DMS153 treated with DMSO at 0.1 percent for 48 hours (cell line): ENCODE measurements around the gene NEK10.
A peak's percentile ranks its signal among the peaks of the same experiment; 100 is the strongest.
"Not testable (repeated sequence)": the region's sequence is repeated elsewhere in the genome, so short reads cannot be mapped to it uniquely, and the experiment has no call there.

Source experiments
- DNase-seq: peaks from one replicate; lab custom pipeline; 2025; ENCODE audit not compliant: unreplicated experiment; lab: John Stamatoyannopoulos, UW

The NEK10 gene

GRCh38 chr3:27368831-27369607 is at the start of gene NEK10:
NEK10 (minus strand) TSS chr3:27369383; CDS start chr3:27352882, 16,501 bp downstream.
- peak; percentile 41 for DNase-seq

GRCh38 chr3:27415202-27415601 is 46.0 kb upstream of the NEK10 start:
- DNase-seq, result no peak

- no peak for DNase-seq
These were observed 23.9 kb upstream of the NEK10 start for GRCh38 chr3:27392950-27393679.

- not testable (repeated sequence) for DNase-seq
These were observed 23.2 kb upstream of the NEK10 start for GRCh38 chr3:27392414-27392813.

- no peak for DNase-seq
These were observed 22.6 kb upstream of the NEK10 start for GRCh38 chr3:27391796-27392195.

- DNase-seq, result no peak
These were observed 18.4 kb upstream of the NEK10 start for GRCh38 chr3:27387625-27388024.

- DNase-seq, result no peak
These were observed 16.3 kb upstream of the NEK10 start for GRCh38 chr3:27385504-27385903.

GRCh38 chr3:27384191-27384590 is 15.0 kb upstream of the NEK10 start:
- DNase-seq, result no peak

- no peak for DNase-seq
These were observed 11.5 kb upstream of the NEK10 start for GRCh38 chr3:27380433-27381357.

GRCh38 chr3:27378331-27378730 is 9.1 kb upstream of the NEK10 start:
- DNase-seq, result no peak

GRCh38 chr3:27376109-27376772 is 7.1 kb upstream of the NEK10 start:
- DNase-seq, result no peak

GRCh38 chr3:27366062-27366591 is 3.1 kb downstream of the NEK10 start:
- DNase-seq, result no peak

- DNase-seq, result peak; percentile 51
These were observed 8.8 kb downstream of the NEK10 start for GRCh38 chr3:27360113-27361078.

GRCh38 chr3:27358372-27358771 is 10.8 kb downstream of the NEK10 start:
- no peak for DNase-seq

GRCh38 chr3:27357665-27358258 is 11.4 kb downstream of the NEK10 start:
- DNase-seq, result no peak

- DNase-seq, result no peak
These were observed 12.2 kb downstream of the NEK10 start for GRCh38 chr3:27356976-27357375.

GRCh38 chr3:27354588-27355203 is 14.5 kb downstream of the NEK10 start:
- DNase-seq, result no peak

GRCh38 chr3:27354161-27354560 is 15.0 kb downstream of the NEK10 start:
- no peak for DNase-seq

GRCh38 chr3:27353221-27353620 is 16.0 kb downstream of the NEK10 start:
- DNase-seq, result no peak
